Measurements from ENCODE around the gene SSH2. TPM values are rescaled to one million over a fixed set of nuclear protein-coding genes. Genes with fewer than 3 reads are reported as not detected.

SSH2 gene
- total and polyA plus RNA-seq, 2 donors (not counting 1 experiment from before 2014, with no cell fraction given) = 51.5 to 183 TPM

DNA sequence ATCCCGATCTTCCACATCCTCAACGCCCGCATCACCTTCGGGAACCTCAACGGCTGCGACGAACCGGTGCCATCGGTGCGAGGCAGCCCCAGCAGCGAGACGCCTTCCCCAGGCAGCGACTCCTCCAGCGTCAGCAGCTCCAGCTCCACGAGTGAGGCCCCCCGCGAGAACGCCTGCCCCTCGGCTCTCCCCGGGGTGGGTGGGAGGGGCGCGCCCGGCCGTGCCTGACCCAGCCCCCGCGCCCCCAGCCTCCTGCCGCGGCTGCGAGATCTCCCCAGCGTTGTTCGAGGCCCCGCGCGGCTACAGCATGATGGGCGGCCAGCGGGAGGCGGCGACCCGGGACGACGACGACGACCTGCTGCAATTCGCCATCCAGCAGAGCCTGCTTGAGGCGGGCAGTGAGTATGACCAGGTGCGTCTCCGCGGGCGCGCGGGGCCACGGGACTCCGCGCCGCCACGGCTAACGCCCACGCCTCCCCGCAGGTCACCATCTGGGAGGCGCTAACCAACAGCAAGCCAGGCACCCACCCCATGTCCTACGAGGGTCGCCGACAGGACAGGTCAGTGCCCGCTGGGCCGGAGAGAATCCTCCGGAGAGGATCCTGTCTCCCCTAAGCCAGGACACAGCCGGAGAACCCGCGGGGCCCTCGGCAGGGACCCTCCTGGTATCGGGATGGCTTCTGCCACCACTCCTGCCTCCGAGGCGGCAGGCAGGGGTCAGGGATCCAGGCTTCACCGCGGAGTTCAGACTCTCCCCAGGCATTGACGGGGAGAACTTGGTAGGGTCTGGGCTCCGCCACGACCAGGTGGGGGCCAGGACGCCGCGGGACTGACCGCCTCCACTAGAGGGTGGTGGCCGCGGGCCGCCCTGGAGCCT lies 317.4 kb downstream of the SSH2 start:
- Mint-ChIP-seq H3K4me3 (peak overlapping the region; percentile 76), H3K27ac (no peak overlapping the region), H3K4me1 (peaks cover 36% of the 10 kb centered on the region), H3K27me3 (peaks cover 5% of the 10 kb centered on the region), H3K9me3 (ENCODE audit: insufficient read depth) (no peaks in the 10 kb centered on the region)
- Histone ChIP-seq H3K36me3 (replicated peaks in 1 of 2; ENCODE audit: control extremely low read depth in 1 of 2, control insufficient read depth in 1 of 2, extremely low read depth in 1 of 2, insufficient read depth in 2 of 2, low read length in 1 of 2) (no peaks in the 10 kb centered on the region), H3K9ac (ENCODE audit: low read length) (peak overlapping the region; percentile 57), H3K79me2 (ENCODE audit: control insufficient read depth, insufficient read depth, low read length) (peaks cover 2% of the 10 kb centered on the region), H3K27me3 (replicated peaks in 1 of 4; ENCODE audit: control extremely low read depth in 1 of 4, control insufficient read depth in 3 of 4, insufficient read depth in 4 of 4, low read length in 3 of 4) (peaks cover 0 to 34% (median 12%) of the 10 kb centered on the region in 4 experiments), H4K20me1 (ENCODE audit: control insufficient read depth, insufficient read depth, low read length, poor library complexity, severe bottlenecking) (peaks cover 31% of the 10 kb centered on the region), H3K27ac (ENCODE audit: low read length in 2 of 2) (no peak overlapping the region), H3K4me3 (ENCODE audit: control extremely low read depth in 1 of 5, extremely low read depth in 1 of 5, insufficient read depth in 1 of 5, low read depth in 2 of 5, low read length in 4 of 5) (peak overlapping the region in 3 of 5 experiments; percentile 27 to 51 (median 44)), H2AFZ (ENCODE audit: insufficient read depth, low read depth, low read length, poor library complexity, severe bottlenecking) (peak overlapping the region; percentile 73), H3K9me3 (ENCODE audit: control extremely low read depth in 1 of 3, control insufficient read depth in 2 of 3, insufficient read depth in 1 of 3, low read length in 2 of 3) (no peaks in the 10 kb centered on the region), H3K4me1 (ENCODE audit: control insufficient read depth in 2 of 2, insufficient read depth in 2 of 2, low read length in 2 of 2) (peaks cover 45 to 46% of the 10 kb centered on the region in 2 donors), H3K4me2 (replicated peaks; ENCODE audit: low read depth, low read length, poor library complexity, severe bottlenecking) (peak overlapping the region; percentile 100)
- TF ChIP-seq EZH2 (IDR thresholded peaks at IDR 0.05; ENCODE audit: borderline replicate concordance, insufficient read depth, low read depth, low read length, poor library complexity, severe bottlenecking) = no peak
- TF ChIP-seq, protein P1, sequence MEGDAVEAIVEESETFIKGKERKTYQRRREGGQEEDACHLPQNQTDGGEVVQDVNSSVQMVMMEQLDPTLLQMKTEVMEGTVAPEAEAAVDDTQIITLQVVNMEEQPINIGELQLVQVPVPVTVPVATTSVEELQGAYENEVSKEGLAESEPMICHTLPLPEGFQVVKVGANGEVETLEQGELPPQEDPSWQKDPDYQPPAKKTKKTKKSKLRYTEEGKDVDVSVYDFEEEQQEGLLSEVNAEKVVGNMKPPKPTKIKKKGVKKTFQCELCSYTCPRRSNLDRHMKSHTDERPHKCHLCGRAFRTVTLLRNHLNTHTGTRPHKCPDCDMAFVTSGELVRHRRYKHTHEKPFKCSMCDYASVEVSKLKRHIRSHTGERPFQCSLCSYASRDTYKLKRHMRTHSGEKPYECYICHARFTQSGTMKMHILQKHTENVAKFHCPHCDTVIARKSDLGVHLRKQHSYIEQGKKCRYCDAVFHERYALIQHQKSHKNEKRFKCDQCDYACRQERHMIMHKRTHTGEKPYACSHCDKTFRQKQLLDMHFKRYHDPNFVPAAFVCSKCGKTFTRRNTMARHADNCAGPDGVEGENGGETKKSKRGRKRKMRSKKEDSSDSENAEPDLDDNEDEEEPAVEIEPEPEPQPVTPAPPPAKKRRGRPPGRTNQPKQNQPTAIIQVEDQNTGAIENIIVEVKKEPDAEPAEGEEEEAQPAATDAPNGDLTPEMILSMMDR (IDR thresholded peaks at IDR 0.05) = no peak
- 55% methylated on average over 85 of the region's 85 CpGs for WGBS (ENCODE audit: insufficient coverage)
- ChIA-PET POLR2A (interaction anchor here (1.1 kb wide), 1 partner anchor 21 kb away, joined by 5 read pairs; no protein-coding TSS in a partner anchor), CTCF (interaction anchor here (0.6 to 15.4 kb wide), 13 partner anchors 10 to 448 kb away, joined by 3 to 336 read pairs (median 4); partner anchors contain the start of genes ABHD15, ANKRD13B, CORO6 and GIT1)
- peak; percentile 46 for DNase-seq
- no peak for ATAC-seq (ENCODE audit: low read depth)
- intact Hi-C loops (cut with micrococcal nuclease) = loop anchor here (1.0 to 10.0 kb wide), 5 partner anchors 10 to 319 kb away; partner anchors contain the start of genes CORO6 and NUFIP2

DNA sequence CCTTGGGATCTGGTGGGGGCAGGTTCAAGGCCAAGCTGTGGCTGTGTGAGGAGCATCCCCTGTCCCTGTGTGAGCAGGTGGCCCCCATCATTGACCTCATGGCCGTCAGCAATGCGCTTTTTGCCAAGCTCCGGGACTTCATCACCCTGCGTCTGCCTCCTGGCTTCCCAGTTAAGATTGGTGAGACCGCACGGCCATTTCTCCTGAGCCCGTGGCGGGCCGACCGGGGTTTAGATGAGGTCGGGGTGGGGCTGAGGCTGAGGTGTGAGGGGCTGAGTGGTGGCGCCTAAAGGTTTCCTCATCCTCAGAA lies 318.0 kb downstream of the SSH2 start:
- Histone ChIP-seq H2AFZ (ENCODE audit: insufficient read depth, low read depth, low read length, poor library complexity, severe bottlenecking) (no peak overlapping the region), H3K36me3 (replicated peaks in 1 of 2; ENCODE audit: control extremely low read depth in 1 of 2, control insufficient read depth in 1 of 2, extremely low read depth in 1 of 2, insufficient read depth in 2 of 2, low read length in 1 of 2) (no peaks in the 10 kb centered on the region), H3K27ac (ENCODE audit: low read length in 2 of 2) (no peak overlapping the region), H3K27me3 (replicated peaks in 1 of 4; ENCODE audit: control extremely low read depth in 1 of 4, control insufficient read depth in 3 of 4, insufficient read depth in 4 of 4, low read length in 3 of 4) (peaks cover 0 to 29% (median 10%) of the 10 kb centered on the region in 4 experiments), H3K9me3 (ENCODE audit: control extremely low read depth in 1 of 3, control insufficient read depth in 2 of 3, insufficient read depth in 1 of 3, low read length in 2 of 3) (no peaks in the 10 kb centered on the region), H4K20me1 (ENCODE audit: control insufficient read depth, insufficient read depth, low read length, poor library complexity, severe bottlenecking) (peaks cover 26% of the 10 kb centered on the region), H3K9ac (ENCODE audit: low read length) (no peak overlapping the region), H3K79me2 (ENCODE audit: control insufficient read depth, insufficient read depth, low read length) (no peaks in the 10 kb centered on the region), H3K4me3 (ENCODE audit: control extremely low read depth in 1 of 5, extremely low read depth in 1 of 5, insufficient read depth in 1 of 5, low read depth in 2 of 5, low read length in 4 of 5) (no peak overlapping the region), H3K4me2 (replicated peaks; ENCODE audit: low read depth, low read length, poor library complexity, severe bottlenecking) (no peak overlapping the region), H3K4me1 (ENCODE audit: control insufficient read depth in 2 of 2, insufficient read depth in 2 of 2, low read length in 2 of 2) (peaks cover 39 to 40% of the 10 kb centered on the region in 2 donors)
- ATAC-seq (ENCODE audit: low read depth) (no peak), DNase-seq (no peak)
- no peak overlapping the region for H3K4me3 Mint-ChIP-seq
- no peaks in the 10 kb centered on the region for H3K9me3 Mint-ChIP-seq (ENCODE audit: insufficient read depth)
- 96% methylated on average over 4 of the region's 12 CpGs for WGBS (ENCODE audit: insufficient coverage)
- CTCF ChIA-PET = interaction anchor here (0.8 to 15.4 kb wide), 3 partner anchors 20 to 242 kb away, joined by 4 to 336 read pairs (median 4); partner anchors contain the start of genes ABHD15, GIT1 and TP53I13
- peaks cover 30% of the 10 kb centered on the region for H3K4me1 Mint-ChIP-seq
- no peak overlapping the region for H3K27ac Mint-ChIP-seq
- H3K27me3 Mint-ChIP-seq = peaks cover 4% of the 10 kb centered on the region
- TF ChIP-seq EZH2 (IDR thresholded peaks at IDR 0.05; ENCODE audit: borderline replicate concordance, insufficient read depth, low read depth, low read length, poor library complexity, severe bottlenecking) = no peak
- TF ChIP-seq, protein P1 (IDR thresholded peaks at IDR 0.05) = no peak
- intact Hi-C loops (cut with micrococcal nuclease) = loop anchor here (10.0 kb wide), 1 partner anchor 317 kb away; the partner anchor contains the start of gene NUFIP2
- POLR2A ChIA-PET = no interaction called here

All from B cell (primary cell).